Mucosa of descending colon (tissue), 3 donors: ENCODE results near the gene ALS2. TPM values are rescaled to one million over a fixed set of nuclear protein-coding genes. Genes with fewer than 3 reads are reported as not detected.

Source experiments
- ATAC-seq: fragments of 200-7000 bp; cut with Tn5 transposase; one replicate; pipeline ENCODE4 v1.9.1; 2020; ENCODE audit warnings: mild to moderate bottlenecking, moderate library complexity
- DNase-seq, 3 donors: peaks; one replicate each; pipeline ENCODE4 v3.0.0-alpha.2; 2020
- H3K36me3 ChIP-seq: fragments of 200-600 bp; one replicate; pipeline ENCODE4 v1.8.0; 2021; ENCODE audit warnings: low read depth, mild to moderate bottlenecking
- H3K4me1 ChIP-seq: fragments of 200-600 bp; one replicate; pipeline ENCODE4 v1.8.0; 2021; ENCODE audit warnings: low read depth, mild to moderate bottlenecking
- H3K4me3 ChIP-seq: fragments of 200-600 bp; one replicate; pipeline ENCODE4 v1.8.0; 2021; ENCODE audit warnings: mild to moderate bottlenecking
- H3K9me3 ChIP-seq: fragments of 200-600 bp; one replicate; pipeline ENCODE4 v1.8.0; 2021; ENCODE audit warnings: mild to moderate bottlenecking
- intact Hi-C, 2 donors: fragments of 100-400 bp; cut with DNase I in 1 of 2; cut with micrococcal nuclease in 1 of 2; formaldehyde crosslinking; loops; one replicate each; pipeline versions ENCODE4 v1.11.0 to v1.11.1; 2022; cut with DNase I, micrococcal nuclease
- total RNA-seq, 3 donors: library from RNA; stranded (reverse); fragmentation: NEBNext Ultra II Directional in 2 of 3; extraction: Animal tissue kit (Norgen Biotek cat#: 25700) in 2 of 3; gene quantifications; one replicate each; pipeline versions ENCODE4 v1.2.1 to v1.2.4, GENCODE V29; 2021 to 2023
- TF ChIP-seq, protein P1 (sequence below): fragments of 200-600 bp; IDR thresholded peaks from one replicate; pipeline ENCODE4 v1.8.0; 2022; ENCODE audit warnings: antibody characterized with exemption, mild to moderate bottlenecking
- donor health status: DM: no; HTN: no; CAD: no; lungs with moderate emphysema.
- donor health status: DM: no; HTN: no; CAD: no.
- donor health status: DM: no; HTN: yes; CAD: no.

ALS2 gene
- total RNA-seq, 3 donors from 2014 or later: 8.8 to 18.2 (median 13.3) TPM

DNA sequence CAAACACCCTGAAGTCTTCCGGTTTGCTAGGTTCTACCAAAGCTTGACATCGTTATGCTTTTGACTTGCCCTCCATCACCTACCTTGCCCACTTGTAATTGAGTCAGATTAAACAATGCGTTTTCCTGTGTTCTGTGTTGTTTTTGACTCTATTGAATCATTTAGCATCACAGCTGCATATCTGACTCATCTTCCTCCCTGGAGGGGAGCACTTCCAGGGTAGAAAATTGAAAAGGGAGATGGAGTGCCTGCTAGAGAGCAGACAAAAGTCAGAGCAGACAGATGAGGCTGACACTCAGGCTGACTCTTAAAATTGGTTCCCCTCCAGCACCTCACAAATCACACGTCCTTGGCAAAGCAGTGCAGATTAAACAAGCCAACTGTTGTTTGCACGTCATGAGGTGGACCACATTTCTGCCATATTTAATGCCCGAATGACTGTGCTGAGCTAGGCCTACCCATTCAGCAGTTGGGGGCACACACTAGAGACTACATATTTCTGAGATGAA is 84.5 kb downstream of the ALS2 start:
- DNase-seq (no peak), ATAC-seq (no peak)
- TF ChIP-seq, protein P1, sequence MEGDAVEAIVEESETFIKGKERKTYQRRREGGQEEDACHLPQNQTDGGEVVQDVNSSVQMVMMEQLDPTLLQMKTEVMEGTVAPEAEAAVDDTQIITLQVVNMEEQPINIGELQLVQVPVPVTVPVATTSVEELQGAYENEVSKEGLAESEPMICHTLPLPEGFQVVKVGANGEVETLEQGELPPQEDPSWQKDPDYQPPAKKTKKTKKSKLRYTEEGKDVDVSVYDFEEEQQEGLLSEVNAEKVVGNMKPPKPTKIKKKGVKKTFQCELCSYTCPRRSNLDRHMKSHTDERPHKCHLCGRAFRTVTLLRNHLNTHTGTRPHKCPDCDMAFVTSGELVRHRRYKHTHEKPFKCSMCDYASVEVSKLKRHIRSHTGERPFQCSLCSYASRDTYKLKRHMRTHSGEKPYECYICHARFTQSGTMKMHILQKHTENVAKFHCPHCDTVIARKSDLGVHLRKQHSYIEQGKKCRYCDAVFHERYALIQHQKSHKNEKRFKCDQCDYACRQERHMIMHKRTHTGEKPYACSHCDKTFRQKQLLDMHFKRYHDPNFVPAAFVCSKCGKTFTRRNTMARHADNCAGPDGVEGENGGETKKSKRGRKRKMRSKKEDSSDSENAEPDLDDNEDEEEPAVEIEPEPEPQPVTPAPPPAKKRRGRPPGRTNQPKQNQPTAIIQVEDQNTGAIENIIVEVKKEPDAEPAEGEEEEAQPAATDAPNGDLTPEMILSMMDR: no peak
- H3K4me3 ChIP-seq: no peak overlapping the region
- no peaks in the 10 kb centered on the region for H3K9me3 ChIP-seq
- H3K4me1 ChIP-seq: no peaks in the 10 kb centered on the region
- intact Hi-C loops: no loop called here
- H3K36me3 ChIP-seq: no peaks in the 10 kb centered on the region

DNA sequence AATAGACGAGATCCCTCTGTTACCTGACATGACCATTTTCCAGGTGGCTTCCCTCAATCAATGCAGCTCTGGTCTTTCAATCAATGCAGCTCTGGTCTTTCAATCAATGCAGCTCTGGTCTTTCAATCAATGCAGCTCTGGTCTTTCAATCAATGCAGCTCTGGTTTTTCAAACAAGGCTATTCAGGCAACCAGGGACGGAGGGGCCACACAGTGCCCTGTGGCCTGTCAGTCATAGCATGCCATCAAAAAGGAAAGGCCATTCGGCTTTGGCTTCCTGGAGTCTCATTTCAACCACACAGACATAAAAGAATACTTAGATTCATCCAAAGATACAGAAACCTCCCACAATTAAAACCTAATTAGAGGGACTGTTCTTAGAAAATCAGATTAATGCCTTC is 95.6 kb downstream of the ALS2 start:
- Histone ChIP-seq H3K9me3 (no peaks in the 10 kb centered on the region), H3K36me3 (no peaks in the 10 kb centered on the region), H3K4me1 (no peaks in the 10 kb centered on the region), H3K4me3 (no peak overlapping the region)
- TF ChIP-seq, protein P1: no peak
- DNase-seq (no peak), ATAC-seq (no peak)
- intact Hi-C loops: no loop called here

DNA sequence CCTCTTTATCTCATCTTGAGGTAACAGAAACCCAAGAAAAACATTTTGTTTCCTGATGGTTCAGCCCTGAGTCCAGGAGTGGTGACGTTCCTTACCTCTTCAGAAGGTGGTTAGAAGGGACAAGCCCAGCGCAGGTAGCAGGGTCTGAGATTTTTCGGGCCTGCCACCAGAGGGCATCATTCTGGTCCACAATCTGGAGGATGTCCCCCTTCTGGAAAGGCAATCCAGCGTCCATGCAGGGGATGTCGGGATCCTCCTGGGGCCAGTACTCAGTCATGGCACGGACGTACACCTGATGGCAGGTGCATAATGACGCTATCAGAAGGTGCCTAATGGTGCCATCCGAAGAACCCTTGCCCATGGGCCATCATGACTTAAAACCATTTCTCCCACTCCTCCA is 100.0 kb downstream of the ALS2 start:
- Histone ChIP-seq H3K36me3 (no peaks in the 10 kb centered on the region), H3K4me1 (no peaks in the 10 kb centered on the region), H3K9me3 (no peaks in the 10 kb centered on the region), H3K4me3 (no peak overlapping the region)
- DNase-seq (no peak), ATAC-seq (no peak)
- TF ChIP-seq, protein P1: no peak
- intact Hi-C loops: no loop called here

DNA sequence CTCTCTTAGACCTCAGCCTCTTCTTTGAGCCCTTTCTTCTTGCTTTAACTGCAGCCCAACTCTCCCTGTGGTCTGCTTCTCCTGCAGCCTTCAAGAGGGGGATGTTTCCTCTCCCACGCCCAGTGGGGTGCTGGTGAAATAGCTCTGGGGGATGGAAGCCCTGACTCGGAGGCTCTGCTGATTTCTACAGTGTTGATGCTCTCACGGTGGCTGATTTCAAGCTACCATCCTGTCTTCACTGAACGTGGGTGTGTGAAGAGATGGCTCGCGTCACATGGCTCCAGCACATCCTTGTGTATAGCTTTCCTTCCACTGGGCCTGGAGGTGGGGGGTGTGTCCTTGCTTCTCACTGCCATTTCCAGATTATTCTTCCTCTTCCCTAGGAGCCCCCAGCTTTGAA is 102.3 kb downstream of the ALS2 start:
- intact Hi-C loops: no loop called here
- ATAC-seq (no peak), DNase-seq (no peak)
- Histone ChIP-seq H3K4me1 (no peaks in the 10 kb centered on the region), H3K36me3 (no peaks in the 10 kb centered on the region), H3K4me3 (no peak overlapping the region), H3K9me3 (no peaks in the 10 kb centered on the region)
- TF ChIP-seq, protein P1: no peak

DNA sequence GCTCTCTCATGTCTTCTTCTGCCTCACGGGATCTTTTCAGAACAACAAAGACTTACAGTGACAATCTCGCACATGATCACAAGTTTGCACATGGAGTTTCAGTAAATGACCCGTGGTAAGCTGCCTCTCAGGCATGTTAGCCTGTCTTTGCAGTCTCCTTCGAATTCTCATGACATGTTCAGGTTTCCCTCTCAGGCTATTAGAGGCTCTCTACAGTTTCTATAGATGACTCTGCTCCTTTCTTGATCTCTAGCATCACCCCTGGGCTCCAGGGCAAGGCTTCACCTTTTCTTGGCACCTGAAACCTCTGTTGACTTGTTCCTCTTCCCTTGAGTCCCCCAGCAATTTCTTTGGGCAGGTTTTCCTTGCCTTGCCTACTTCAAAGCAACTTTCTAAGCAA is 105.3 kb downstream of the ALS2 start:
- TF ChIP-seq, protein P1: no peak
- DNase-seq: no peak
- Histone ChIP-seq H3K4me3 (no peak overlapping the region), H3K36me3 (no peaks in the 10 kb centered on the region), H3K9me3 (no peaks in the 10 kb centered on the region), H3K4me1 (no peaks in the 10 kb centered on the region)
- no peak for ATAC-seq
- intact Hi-C loops: no loop called here

DNA sequence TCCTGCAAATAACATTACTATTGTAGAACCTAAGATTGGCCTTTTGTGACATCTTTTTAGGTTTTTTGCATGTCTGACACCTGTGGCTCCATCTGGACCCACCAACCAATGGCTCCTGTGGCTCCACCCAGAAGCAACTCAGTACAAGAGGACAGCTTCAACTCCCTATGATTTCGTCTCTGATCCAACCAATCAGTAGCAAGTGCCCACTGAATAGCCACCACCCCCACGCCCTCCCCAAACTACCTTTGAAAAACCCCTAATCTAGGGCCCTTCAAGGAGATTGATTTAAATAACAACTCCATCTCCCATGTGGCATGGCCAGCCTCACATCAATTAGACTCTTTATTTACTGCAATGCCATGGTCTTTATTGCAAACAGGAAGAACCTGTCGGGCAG is 105.9 kb downstream of the ALS2 start:
- intact Hi-C loops: no loop called here
- DNase-seq: no peak

More for the DNA sequence above, 105.9 kb downstream of the ALS2 start:
- no peak overlapping the region for H3K4me3 ChIP-seq
- TF ChIP-seq, protein P1: no peak
- H3K4me1 ChIP-seq: no peaks in the 10 kb centered on the region
- no peaks in the 10 kb centered on the region for H3K36me3 ChIP-seq
- no peak for ATAC-seq
- H3K9me3 ChIP-seq: no peaks in the 10 kb centered on the region
